ENCODE results near the gene NFE2L1.
"Not testable (repeated sequence)": the region's sequence is repeated elsewhere in the genome, so short reads cannot be mapped to it uniquely, and the experiment has no call there.

NFE2L1 gene

GRCh38 chr17:48077152-48077551 is 29.0 kb downstream of the NFE2L1 start:
- H3K4me1 ChIP-seq (ENCODE audit: control insufficient read depth in 2 of 2, insufficient read depth in 1 of 2, low read depth in 1 of 2, low read length in 2 of 2); H3K18ac ChIP-seq (ENCODE audit: low read length); H2BK5ac ChIP-seq (ENCODE audit: low read length); H2AFZ ChIP-seq (ENCODE audit: low read length); H3K27me3 ChIP-seq (ENCODE audit: control insufficient read depth in 3 of 3, insufficient read depth in 3 of 3, low read depth in 1 of 3, low read length in 3 of 3); H2BK12ac ChIP-seq (ENCODE audit: low read length); H3K23ac ChIP-seq (ENCODE audit: low read depth, low read length, poor library complexity); H2BK120ac ChIP-seq (ENCODE audit: low read depth, low read length); DNase-seq (ENCODE audit: low spot score); H4K8ac ChIP-seq (ENCODE audit: low read depth, low read length); H3K9ac ChIP-seq (ENCODE audit: low read depth, low read length, poor library complexity); H2AK5ac ChIP-seq (ENCODE audit: low read depth, low read length); H4K91ac ChIP-seq (ENCODE audit: low read depth, low read length, poor library complexity); H3K14ac ChIP-seq (ENCODE audit: low read length); H3K79me1 ChIP-seq (ENCODE audit: low read depth, low read length); H3K4ac ChIP-seq (ENCODE audit: low read length); H3K9me3 ChIP-seq (replicated peaks in 1 of 2; ENCODE audit: control insufficient read depth in 2 of 2, insufficient read depth in 1 of 2, low read depth in 1 of 2, low read length in 2 of 2); H3K4me3 ChIP-seq (ENCODE audit: low read length in 2 of 2); H2BK15ac ChIP-seq (ENCODE audit: low read length); H3K27ac ChIP-seq (replicated peaks; ENCODE audit: low read length); H3K4me2 ChIP-seq (ENCODE audit: insufficient read depth, low read length, poor library complexity, severe bottlenecking): not testable (repeated sequence)
- H3K36me3 ChIP-seq (replicated peaks in 1 of 2; ENCODE audit: control insufficient read depth in 2 of 2, insufficient read depth in 2 of 2, low read length in 2 of 2), result peaks cover 24 to 54% of the 10 kb centered on the region in 2 donors
- WGBS, 2 donors (ENCODE audit: extremely low coverage in 2 of 2, insufficient read length in 2 of 2, insufficient replicate concordance in 1 of 2), result no CpG with 5 or more reads among the region's 10 CpGs

- Histone ChIP-seq H4K8ac (ENCODE audit: low read depth, low read length) (no peak overlapping the region), H4K91ac (ENCODE audit: low read depth, low read length, poor library complexity) (no peak overlapping the region), H3K79me1 (ENCODE audit: low read depth, low read length) (peaks cover 7% of the 10 kb centered on the region), H3K4ac (ENCODE audit: low read length) (no peak overlapping the region), H2AK5ac (ENCODE audit: low read depth, low read length) (no peak overlapping the region), H3K4me2 (ENCODE audit: insufficient read depth, low read length, poor library complexity, severe bottlenecking) (no peak overlapping the region), H3K9ac (ENCODE audit: low read depth, low read length, poor library complexity) (no peak overlapping the region), H2BK5ac (ENCODE audit: low read length) (no peak overlapping the region), H3K9me3 (replicated peaks in 1 of 2; ENCODE audit: control insufficient read depth in 2 of 2, insufficient read depth in 1 of 2, low read depth in 1 of 2, low read length in 2 of 2) (no peaks in the 10 kb centered on the region), H3K4me3 (ENCODE audit: low read length in 2 of 2) (no peak overlapping the region), H3K18ac (ENCODE audit: low read length) (no peak overlapping the region), H3K4me1 (ENCODE audit: control insufficient read depth in 2 of 2, insufficient read depth in 1 of 2, low read depth in 1 of 2, low read length in 2 of 2) (no peaks in the 10 kb centered on the region), H2AFZ (ENCODE audit: low read length) (no peak overlapping the region), H3K27me3 (ENCODE audit: control insufficient read depth in 3 of 3, insufficient read depth in 3 of 3, low read depth in 1 of 3, low read length in 3 of 3) (no peaks in the 10 kb centered on the region), H3K23ac (ENCODE audit: low read depth, low read length, poor library complexity) (no peak overlapping the region), H3K36me3 (replicated peaks in 1 of 2; ENCODE audit: control insufficient read depth in 2 of 2, insufficient read depth in 2 of 2, low read length in 2 of 2) (peaks cover 0 to 18% of the 10 kb centered on the region in 2 donors), H2BK120ac (ENCODE audit: low read depth, low read length) (no peak overlapping the region), H2BK15ac (ENCODE audit: low read length) (no peak overlapping the region), H3K27ac (replicated peaks; ENCODE audit: low read length) (no peak overlapping the region), H2BK12ac (ENCODE audit: low read length) (no peak overlapping the region), H3K14ac (ENCODE audit: low read length) (no peak overlapping the region)
- no peak for DNase-seq (ENCODE audit: low spot score)
- no CpG with 5 or more reads among the region's 5 CpGs for WGBS, 2 donors (ENCODE audit: extremely low coverage in 2 of 2, insufficient read length in 2 of 2, insufficient replicate concordance in 1 of 2)
These were observed 33.7 kb downstream of the NFE2L1 start for GRCh38 chr17:48081858-48082257.

GRCh38 chr17:48084932-48085331 is 36.8 kb downstream of the NFE2L1 start:
- Histone ChIP-seq H2BK120ac (ENCODE audit: low read depth, low read length) (no peak overlapping the region), H3K9me3 (replicated peaks in 1 of 2; ENCODE audit: control insufficient read depth in 2 of 2, insufficient read depth in 1 of 2, low read depth in 1 of 2, low read length in 2 of 2) (no peaks in the 10 kb centered on the region), H3K4me1 (ENCODE audit: control insufficient read depth in 2 of 2, insufficient read depth in 1 of 2, low read depth in 1 of 2, low read length in 2 of 2) (no peaks in the 10 kb centered on the region), H3K4me3 (ENCODE audit: low read length in 2 of 2) (no peak overlapping the region), H3K27ac (replicated peaks; ENCODE audit: low read length) (no peak overlapping the region), H3K79me1 (ENCODE audit: low read depth, low read length) (peaks cover 2% of the 10 kb centered on the region), H3K9ac (ENCODE audit: low read depth, low read length, poor library complexity) (no peak overlapping the region), H2BK12ac (ENCODE audit: low read length) (no peak overlapping the region), H2BK5ac (ENCODE audit: low read length) (no peak overlapping the region), H3K36me3 (replicated peaks in 1 of 2; ENCODE audit: control insufficient read depth in 2 of 2, insufficient read depth in 2 of 2, low read length in 2 of 2) (peaks cover 0 to 15% of the 10 kb centered on the region in 2 donors), H3K4ac (ENCODE audit: low read length) (no peak overlapping the region), H3K14ac (ENCODE audit: low read length) (no peak overlapping the region), H3K27me3 (ENCODE audit: control insufficient read depth in 3 of 3, insufficient read depth in 3 of 3, low read depth in 1 of 3, low read length in 3 of 3) (no peaks in the 10 kb centered on the region), H4K91ac (ENCODE audit: low read depth, low read length, poor library complexity) (no peak overlapping the region), H3K18ac (ENCODE audit: low read length) (no peak overlapping the region), H2AK5ac (ENCODE audit: low read depth, low read length) (no peak overlapping the region), H3K23ac (ENCODE audit: low read depth, low read length, poor library complexity) (no peak overlapping the region), H4K8ac (ENCODE audit: low read depth, low read length) (no peak overlapping the region), H2BK15ac (ENCODE audit: low read length) (no peak overlapping the region), H3K4me2 (ENCODE audit: insufficient read depth, low read length, poor library complexity, severe bottlenecking) (no peak overlapping the region), H2AFZ (ENCODE audit: low read length) (no peak overlapping the region)
- WGBS, 2 donors (ENCODE audit: extremely low coverage in 2 of 2, insufficient read length in 2 of 2, insufficient replicate concordance in 1 of 2), result no CpG with 5 or more reads among the region's 2 CpGs
- DNase-seq (ENCODE audit: low spot score), result no peak

- no peak overlapping the region for H2BK5ac ChIP-seq (ENCODE audit: low read length)
- H2BK15ac ChIP-seq (ENCODE audit: low read length), result no peak overlapping the region
- no peak overlapping the region for H3K27ac ChIP-seq (replicated peaks; ENCODE audit: low read length)
- no peaks in the 10 kb centered on the region for H3K9me3 ChIP-seq (replicated peaks in 1 of 2; ENCODE audit: control insufficient read depth in 2 of 2, insufficient read depth in 1 of 2, low read depth in 1 of 2, low read length in 2 of 2)
- H3K14ac ChIP-seq (ENCODE audit: low read length), result no peak overlapping the region
- DNase-seq (ENCODE audit: low spot score), result no peak
- H3K4me3 ChIP-seq (ENCODE audit: low read length in 2 of 2), result no peak overlapping the region
- H3K36me3 ChIP-seq (replicated peaks in 1 of 2; ENCODE audit: control insufficient read depth in 2 of 2, insufficient read depth in 2 of 2, low read length in 2 of 2), result peaks cover 3 to 70% of the 10 kb centered on the region in 2 donors
- H3K18ac ChIP-seq (ENCODE audit: low read length), result no peak overlapping the region
- H3K4me2 ChIP-seq (ENCODE audit: insufficient read depth, low read length, poor library complexity, severe bottlenecking), result no peak overlapping the region
- no peaks in the 10 kb centered on the region for H3K4me1 ChIP-seq (ENCODE audit: control insufficient read depth in 2 of 2, insufficient read depth in 1 of 2, low read depth in 1 of 2, low read length in 2 of 2)
- no peaks in the 10 kb centered on the region for H3K27me3 ChIP-seq (ENCODE audit: control insufficient read depth in 3 of 3, insufficient read depth in 3 of 3, low read depth in 1 of 3, low read length in 3 of 3)
- H4K8ac ChIP-seq (ENCODE audit: low read depth, low read length), result no peak overlapping the region
- H3K79me1 ChIP-seq (ENCODE audit: low read depth, low read length), result peaks cover 4% of the 10 kb centered on the region
- H3K9ac ChIP-seq (ENCODE audit: low read depth, low read length, poor library complexity), result no peak overlapping the region
- H2AFZ ChIP-seq (ENCODE audit: low read length), result no peak overlapping the region
- H3K4ac ChIP-seq (ENCODE audit: low read length), result no peak overlapping the region
- no CpG with 5 or more reads among the region's 11 CpGs for WGBS, 2 donors (ENCODE audit: extremely low coverage in 2 of 2, insufficient read length in 2 of 2, insufficient replicate concordance in 1 of 2)
- no peak overlapping the region for H2AK5ac ChIP-seq (ENCODE audit: low read depth, low read length)
- H2BK120ac ChIP-seq (ENCODE audit: low read depth, low read length), result no peak overlapping the region
- no peak overlapping the region for H4K91ac ChIP-seq (ENCODE audit: low read depth, low read length, poor library complexity)
- no peak overlapping the region for H2BK12ac ChIP-seq (ENCODE audit: low read length)
- H3K23ac ChIP-seq (ENCODE audit: low read depth, low read length, poor library complexity), result no peak overlapping the region
These were observed 45.3 kb downstream of the NFE2L1 start for GRCh38 chr17:48093341-48094045.
